IMR-90 (cell line): ENCODE results near the gene RNPEP. TPM values are rescaled to one million over a fixed set of nuclear protein-coding genes. Genes with fewer than 3 reads are reported as not detected.
A peak's percentile ranks its signal among the peaks of the same experiment; 100 is the strongest.

Source experiments
- ATAC-seq: fragments of 200-7000 bp; cut with Tn5 transposase; 2 replicates; pipeline ENCODE4 v1.9.1; 2020; ENCODE audit warnings: low read depth, mild to moderate bottlenecking, moderate library complexity
- BruUV-seq: library from RNA; stranded (reverse); fragments of 400-500 nt; replicated peaks from 2 replicates; lab custom pipeline; 2021; lab: Mats Ljungman, UMichigan
- CTCF ChIA-PET: fragments of 300-600 bp; formaldehyde crosslinking; extraction: SDS; loops from one replicate; lab custom pipeline; 2021; ENCODE audit warnings: antibody characterized with exemption; lab: Yijun Ruan, JAX
- POLR2A ChIA-PET: fragments of 300-600 bp; sonication (Branson Sonifier 250); formaldehyde crosslinking; loops from one replicate; lab custom pipeline; 2022; ENCODE audit warnings: antibody characterized with exemption; ENCODE audit not compliant: unreplicated experiment; lab: Charles Lee
- DNase-seq: peaks from one replicate; pipeline ENCODE4 v3.0.0; 2013
- H2AFZ ChIP-seq: replicated peaks from 2 replicates; pipeline ENCODE3; 2013; ENCODE audit warnings: low read length, mild to moderate bottlenecking; ENCODE audit not compliant: poor library complexity
- H2AK5ac ChIP-seq: 2 replicates; pipeline ENCODE4 v1.6.1; 2013; ENCODE audit warnings: low read depth, low read length, inconsistent platforms
- H2AK9ac ChIP-seq: replicated peaks from 2 replicates; pipeline ENCODE3; 2013; ENCODE audit warnings: mild to moderate bottlenecking, low read depth, low read length, moderate library complexity; ENCODE audit not compliant: poor library complexity
- H2BK120ac ChIP-seq: 2 replicates; pipeline ENCODE4 v1.6.1; 2013; ENCODE audit warnings: low read depth, low read length, inconsistent platforms
- H2BK15ac ChIP-seq: 3 replicates; pipeline ENCODE4 v1.6.1; 2013; ENCODE audit warnings: low read depth, low read length, inconsistent platforms
- H2BK20ac ChIP-seq: 2 replicates; pipeline ENCODE4 v1.6.1; 2013; ENCODE audit warnings: low read depth, mild to moderate bottlenecking, inconsistent platforms, low read length, moderate library complexity
- H2BK5ac ChIP-seq: 2 replicates; pipeline ENCODE4 v1.6.1; 2013; ENCODE audit warnings: mild to moderate bottlenecking, low read depth, low read length, inconsistent platforms; ENCODE audit not compliant: poor library complexity, severe bottlenecking
- H3K14ac ChIP-seq: replicated peaks from 2 replicates; pipeline ENCODE4 v1.6.1; 2013; ENCODE audit warnings: low read depth, low read length, inconsistent platforms
- H3K18ac ChIP-seq: 2 replicates; pipeline ENCODE4 v1.6.1; 2013; ENCODE audit warnings: low read depth, low read length, control low read depth
- H3K23ac ChIP-seq: 2 replicates; pipeline ENCODE4 v1.6.1; 2013; ENCODE audit warnings: low read depth, low read length, inconsistent platforms
- H3K27ac ChIP-seq: 2 replicates; pipeline ENCODE4 v1.5.1; 2013; ENCODE audit warnings: mild to moderate bottlenecking, control low read depth, low read length; ENCODE audit not compliant: insufficient read depth
- H3K27me3 ChIP-seq: 2 replicates; pipeline ENCODE4 v1.6.1; 2013; ENCODE audit warnings: low read length; ENCODE audit not compliant: control insufficient read depth, insufficient read depth
- H3K36me3 ChIP-seq: 2 replicates; pipeline ENCODE4 v1.6.1; 2013; ENCODE audit warnings: low read length, mixed read lengths; ENCODE audit not compliant: control insufficient read depth, insufficient read depth
- H3K4ac ChIP-seq: 2 replicates; pipeline ENCODE4 v1.6.1; 2013; ENCODE audit warnings: low read depth, low read length, inconsistent platforms
- H3K4me1 ChIP-seq: 2 replicates; pipeline ENCODE4 v1.6.1; 2013; ENCODE audit warnings: low read length, mixed read lengths; ENCODE audit not compliant: control insufficient read depth, insufficient read depth
- H3K4me2 ChIP-seq: 2 replicates; pipeline ENCODE4 v1.6.1; 2013; ENCODE audit warnings: low read depth, mild to moderate bottlenecking, control low read depth, low read length, moderate library complexity
- H3K4me3 ChIP-seq: 2 replicates; pipeline ENCODE4 v1.5.1; 2013; ENCODE audit warnings: low read depth, mild to moderate bottlenecking, control low read depth, low read length, moderate library complexity; ENCODE audit not compliant: insufficient read depth
- H3K56ac ChIP-seq: 2 replicates; pipeline ENCODE4 v1.6.1; 2013; ENCODE audit warnings: low read length, inconsistent platforms; ENCODE audit not compliant: insufficient read depth; ENCODE audit errors: extremely low read depth
- H3K79me1 ChIP-seq, 2 experiments: 2 replicates each; pipeline ENCODE4 v1.6.1; 2013; ENCODE audit warnings: low read length in 2 of 2, inconsistent platforms in 1 of 2, low read depth in 1 of 2
- H3K9ac ChIP-seq: 2 replicates; pipeline ENCODE4 v1.6.1; 2013; ENCODE audit warnings: low read depth, low read length, control low read depth
- H3K9me1 ChIP-seq: 2 replicates; pipeline ENCODE4 v1.6.1; 2013; ENCODE audit warnings: low read length, inconsistent platforms; ENCODE audit not compliant: insufficient read depth
- H3K9me3 ChIP-seq: 2 replicates; pipeline ENCODE4 v1.6.1; 2013; ENCODE audit warnings: low read length; ENCODE audit not compliant: control insufficient read depth, insufficient read depth
- H4K20me1 ChIP-seq: 2 replicates; pipeline ENCODE4 v1.6.1; 2013; ENCODE audit warnings: low read length, inconsistent platforms; ENCODE audit not compliant: insufficient read depth
- H4K5ac ChIP-seq: 2 replicates; pipeline ENCODE4 v1.6.1; 2013; ENCODE audit warnings: mild to moderate bottlenecking, low read depth, low read length, control low read depth
- H4K8ac ChIP-seq, 2 experiments: 2 replicates each; pipeline ENCODE4 v1.6.1; 2013; ENCODE audit warnings: low read depth in 2 of 2, low read length in 2 of 2, control low read depth in 1 of 2, inconsistent platforms in 1 of 2
- H4K91ac ChIP-seq: 2 replicates; pipeline ENCODE4 v1.6.1; 2013; ENCODE audit warnings: low read depth, low read length, inconsistent platforms; ENCODE audit not compliant: insufficient read depth
- BHLHE40 ChIP-seq: fragments of 150-350 bp; IDR thresholded peaks from 2 replicates; pipeline ENCODE4 v1.6.1; 2016; ENCODE audit warnings: mild to moderate bottlenecking, low read depth, low read length
- CTCF ChIP-seq: conservative IDR thresholded peaks from 2 replicates; pipeline ENCODE4 v1.5.1; 2012; ENCODE audit warnings: mild to moderate bottlenecking, low read depth, low read length, improper control_type of control experiment
- ELK1 ChIP-seq: fragments of 150-350 bp; IDR thresholded peaks from 2 replicates; pipeline ENCODE4 v1.6.1; 2016; ENCODE audit warnings: low read depth, mild to moderate bottlenecking, low read length, moderate library complexity, borderline replicate concordance
- FOS ChIP-seq: fragments of 150-350 bp; IDR thresholded peaks from 2 replicates; pipeline ENCODE4 v1.6.1; 2016; ENCODE audit warnings: low read depth, low read length
- MAFK ChIP-seq: IDR thresholded peaks from 2 replicates; pipeline ENCODE4 v1.6.1; 2012; ENCODE audit warnings: low read depth, low read length, improper control_type of control experiment
- MAZ ChIP-seq: IDR thresholded peaks from 2 replicates; pipeline ENCODE4 v1.6.1; 2012; ENCODE audit warnings: low read depth, mild to moderate bottlenecking, low read length, improper control_type of control experiment, moderate library complexity, borderline replicate concordance
- MXI1 ChIP-seq: IDR thresholded peaks from 2 replicates; pipeline ENCODE4 v1.6.1; 2012; ENCODE audit warnings: low read depth, mild to moderate bottlenecking, low read length, moderate library complexity, borderline replicate concordance
- POLR2A ChIP-seq: IDR thresholded peaks from 2 replicates; pipeline ENCODE4 v1.6.1; 2012; ENCODE audit warnings: mild to moderate bottlenecking, low read depth, low read length
- RAD21 ChIP-seq: IDR thresholded peaks from 2 replicates; pipeline ENCODE4 v1.6.1; 2012; ENCODE audit warnings: low read length, improper control_type of control experiment
- RCOR1 ChIP-seq: IDR thresholded peaks from 2 replicates; pipeline ENCODE4 v1.6.1; 2012; ENCODE audit warnings: mild to moderate bottlenecking, low read length, improper control_type of control experiment; ENCODE audit not compliant: insufficient replicate concordance
- SMC3 ChIP-seq: fragments of 150-350 bp; IDR thresholded peaks from 2 replicates; pipeline ENCODE4 v1.6.1; 2016; ENCODE audit warnings: low read depth, mild to moderate bottlenecking, antibody characterized with exemption, low read length, moderate library complexity
- WGBS, 2 experiments: methylation state at CpG; one replicate each; pipeline versions ENCODE4 v1.1.5 to v1.1.7; 2013; ENCODE audit warnings: missing lambda C conversion rate in 2 of 2; ENCODE audit not compliant: insufficient read length in 1 of 2; ENCODE audit errors: extremely low coverage in 2 of 2; 5-methylcytosine and 5-hydroxymethylcytosine counted together
- dilution Hi-C: fragments of 300-500 bp; cut with HindIII; formaldehyde crosslinking; loops from one replicate; pipeline ENCODE4 v1.14.3; 2018; ENCODE audit warnings: low sequenced_read_pairs; ENCODE audit not compliant: unreplicated experiment
- in situ Hi-C: fragments of 300-500 bp; cut with MboI; formaldehyde crosslinking; loops from 3 replicates; pipeline ENCODE4 v1.14.3; 2019; ENCODE audit warnings: low sequenced_read_pairs, inconsistent platforms, mixed read lengths
- intact Hi-C: fragments of 100-400 bp; cut with micrococcal nuclease; formaldehyde crosslinking; loops from 2 replicates; pipeline ENCODE4 v1.10.0; 2022
- polyA plus RNA-seq, 3 experiments: library from polyadenylated mRNA; depleted of rRNA; stranded (reverse); fragments of >200 nt; gene quantifications; 2 replicates each; pipeline ENCODE4 v1.2.3, GENCODE V29; 2012; ENCODE audit warnings: low replicate concordance in 1 of 3
- total RNA-seq: library from RNA; depleted of rRNA; stranded (reverse); fragments of >200 nt; gene quantifications from 2 replicates; pipeline ENCODE4 v1.2.3, GENCODE V29; 2012

RNPEP gene
- total and polyA plus RNA-seq, 2 of the 4 experiments (the other 2 are of a cell fraction), result 49.8 to 75.4 TPM

DNA sequence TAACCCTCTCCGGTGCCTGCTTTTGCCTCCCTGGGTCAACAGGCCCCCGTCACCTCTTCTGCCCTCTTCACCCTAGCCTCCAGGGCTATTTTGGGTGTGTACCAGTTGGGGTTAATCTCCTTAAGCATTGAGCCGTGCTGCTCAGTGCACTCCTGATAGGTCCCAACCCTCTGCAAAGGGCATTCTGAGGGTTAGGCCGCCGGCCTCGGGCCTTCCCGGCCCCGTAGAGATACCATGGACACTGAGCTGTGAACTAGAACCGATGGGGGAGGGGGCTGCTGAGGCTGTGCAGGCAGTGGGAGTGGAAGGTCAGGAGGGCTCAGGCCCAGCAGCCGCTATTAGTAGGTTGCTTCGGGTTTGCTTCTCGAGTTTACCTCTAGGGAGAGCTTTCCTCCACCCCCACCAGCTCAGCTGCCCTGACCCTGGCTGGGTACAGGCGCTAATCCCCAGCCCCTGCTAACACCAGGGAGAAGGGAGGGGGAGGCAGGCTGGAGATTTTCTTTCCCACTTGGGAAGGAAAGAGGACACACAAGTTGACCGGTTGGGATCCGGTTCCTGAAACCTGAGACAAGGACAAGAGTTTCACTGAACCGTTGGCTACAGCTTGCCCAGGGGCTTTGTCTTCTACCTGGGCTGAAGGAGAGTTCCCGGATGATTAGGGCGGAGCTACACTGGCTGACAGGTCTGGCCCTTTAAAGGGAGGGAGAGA, 40.9 kb upstream of the RNPEP start (continued):
- no peak for TF ChIP-seq ELK1
- TF ChIP-seq FOS, result no peak

- H2AK9ac ChIP-seq, result no peak overlapping the region
- no peak for ATAC-seq
- dilution Hi-C loops, result no loop called here
- peak overlapping the region; percentile 37; the same call in 1 of the 2 replicates for H3K4ac ChIP-seq
- no peaks in the 10 kb centered on the region for H3K27me3 ChIP-seq
- H3K23ac ChIP-seq, result peak overlapping the region; percentile 28; the same call in 1 of the 2 replicates
- H2BK20ac ChIP-seq, result peak overlapping the region; percentile 42; the same call in 1 of the 2 replicates
- no peak overlapping the region for H3K4me3 ChIP-seq
- no TSS peak for BruUV-seq
- H3K4me2 ChIP-seq, result peak overlapping the region; percentile 66
- H3K4me1 ChIP-seq, result peaks cover 41% of the 10 kb centered on the region
- H3K36me3 ChIP-seq, result peaks cover 5% of the 10 kb centered on the region; the same call in 1 of the 2 replicates
- DNase-seq, result no peak
- POLR2A ChIA-PET, result no interaction called here
- H2BK5ac ChIP-seq, result peak overlapping the region; percentile 35
- peaks cover 23% of the 10 kb centered on the region for H4K20me1 ChIP-seq
- H2BK15ac ChIP-seq, result no peak overlapping the region; the same call in 2 of the 3 replicates
- no peaks in the 10 kb centered on the region; the same call in 1 of the 2 replicates for H3K9me3 ChIP-seq
- in situ Hi-C loops, result no loop called here
- peaks cover 26 to 76% of the 10 kb centered on the region in 2 experiments for H3K79me1 ChIP-seq
- H4K8ac ChIP-seq, result peak overlapping the region in 1 of 2 experiments; percentile 57; a peak in 3 of 4 replicates
- H2AK5ac ChIP-seq, result peak overlapping the region; percentile 7; the same call in 1 of the 2 replicates
- no peak overlapping the region for H4K5ac ChIP-seq
- peak overlapping the region; percentile 52; the same call in 1 of the 2 replicates for H3K27ac ChIP-seq
- H2AFZ ChIP-seq, result no peak overlapping the region
- H2BK120ac ChIP-seq, result peak overlapping the region; percentile 30; the same call in 1 of the 2 replicates
- CTCF ChIA-PET, result no interaction called here
- intact Hi-C loops, result no loop called here
- H3K56ac ChIP-seq, result no peak overlapping the region
- WGBS, 2 experiments, result 100% methylated on average over 1 of the region's 1 CpG; no CpG with 5 or more reads in 1 of the 2 experiments
- peak overlapping the region; percentile 16 for H3K9ac ChIP-seq
- no peak overlapping the region for H3K18ac ChIP-seq
- 0 out of 2 replicates have a peak overlapping the region, but pooled peaks have one; percentile 34 for H3K14ac ChIP-seq
- peaks cover 28% of the 10 kb centered on the region for H3K9me1 ChIP-seq
- H4K91ac ChIP-seq, result no peak overlapping the region
- TF ChIP-seq CTCF, result no peak
- TF ChIP-seq RAD21, result no peak
- no peak for TF ChIP-seq MXI1
- no peak for TF ChIP-seq MAFK
- no peak for TF ChIP-seq POLR2A
- TF ChIP-seq SMC3, result no peak
- TF ChIP-seq BHLHE40, result no peak
- no peak for TF ChIP-seq ELK1
- no peak for TF ChIP-seq MAZ
- no peak for TF ChIP-seq RCOR1
- TF ChIP-seq FOS, result no peak
These were observed 40.3 kb upstream of the RNPEP start for GRCh38 chr1:201942129-201942495.
